ENCODE data around the gene SMAD7.

GRCh38 chr18:48992133-48992532 lies 41.4 kb upstream of the SMAD7 start:
- no peak for TF ChIP-seq CTCF (IDR thresholded peaks at IDR 0.05 in 4 of 5, conservative IDR thresholded peaks at IDR 0.05 in 1 of 5)
- no peak for TF ChIP-seq POLR2A (IDR thresholded peaks at IDR 0.05)

Data from gastrocnemius medialis (tissue), 4 donors.